ENCODE results near the gene LRP11.

LRP11 gene

GRCh38 chr6:149777624-149778023 lies 86.5 kb downstream of the LRP11 start:
- ATAC-seq = no peak

- ATAC-seq = no peak
These were observed 92.2 kb downstream of the LRP11 start for GRCh38 chr6:149771925-149772324.

GRCh38 chr6:149771185-149771584 lies 93.0 kb downstream of the LRP11 start:
- no peak for ATAC-seq

DNA sequence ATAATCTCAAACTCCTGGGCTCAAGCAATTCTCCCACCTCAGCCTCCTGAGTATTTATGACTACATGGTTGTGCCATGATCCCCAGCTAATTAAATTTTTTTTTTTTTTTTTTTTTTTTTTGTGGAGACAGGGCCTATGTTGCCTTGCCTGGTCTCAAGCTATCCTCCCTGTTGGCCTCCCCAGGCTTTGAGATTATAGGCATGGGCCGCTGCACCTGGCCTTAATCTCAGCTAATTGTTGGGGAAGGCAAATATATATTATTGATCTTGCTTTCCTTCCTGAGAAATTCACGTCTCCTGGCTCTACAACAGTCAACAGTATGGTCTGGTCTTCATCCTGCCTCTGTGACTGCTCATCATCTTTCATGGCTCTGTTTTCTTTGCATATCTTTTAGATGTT lies 94.5 kb downstream of the LRP11 start:
- ATAC-seq = no peak

All from activated CD4-positive, CD25-positive, alpha-beta regulatory T cell treated with anti-CD3 and anti-CD28 coated beads, Interleukin-2, amount 50 U/mL, for 24 hours (primary cell).